KOPT-K1 (cell line): ENCODE data around the gene STK32B.
"Not testable (repeated sequence)": the region's sequence is repeated elsewhere in the genome, so short reads cannot be mapped to it uniquely, and the experiment has no call there.

ENCODE experiments used
- H3K27ac ChIP-seq: fragments of 200-600 bp; sonication (generic); 2 replicates; pipeline ENCODE4 v1.5.1; 2016; ENCODE audit warnings: antibody characterized with exemption, mild to moderate bottlenecking, low read depth, low read length; ENCODE audit not compliant: poor library complexity, severe bottlenecking
- H3K36me3 ChIP-seq: fragments of 200-600 bp; sonication (generic); 2 replicates; pipeline ENCODE4 v1.5.1; 2017; ENCODE audit warnings: antibody characterized with exemption, mild to moderate bottlenecking, low read length, moderate library complexity; ENCODE audit not compliant: insufficient read depth
- H3K9me3 ChIP-seq: fragments of 200-600 bp; sonication (generic); 2 replicates; pipeline ENCODE4 v1.5.1; 2017; ENCODE audit warnings: antibody characterized with exemption, low read length, mild to moderate bottlenecking; ENCODE audit not compliant: insufficient read depth, poor library complexity, severe bottlenecking

The STK32B gene

GRCh38 chr4:5276475-5277075 is 225.3 kb downstream of the STK32B start:
- no peaks in the 10 kb centered on the region for H3K9me3 ChIP-seq
- no peaks in the 10 kb centered on the region for H3K36me3 ChIP-seq
- no peak overlapping the region for H3K27ac ChIP-seq

GRCh38 chr4:5277079-5277478 is 225.8 kb downstream of the STK32B start:
- no peak overlapping the region for H3K27ac ChIP-seq
- H3K36me3 ChIP-seq, result no peaks in the 10 kb centered on the region
- H3K9me3 ChIP-seq, result no peaks in the 10 kb centered on the region

- H3K36me3 ChIP-seq, result no peaks in the 10 kb centered on the region
- H3K9me3 ChIP-seq, result no peaks in the 10 kb centered on the region
- no peak overlapping the region for H3K27ac ChIP-seq
Observed at GRCh38 chr4:5278213-5278612, 226.9 kb downstream of the STK32B start.

GRCh38 chr4:5280069-5280468 is 228.8 kb downstream of the STK32B start:
- H3K27ac ChIP-seq, H3K36me3 ChIP-seq, H3K9me3 ChIP-seq: not testable (repeated sequence)

GRCh38 chr4:5280828-5281227 is 229.5 kb downstream of the STK32B start:
- H3K36me3 ChIP-seq, result no peaks in the 10 kb centered on the region
- no peaks in the 10 kb centered on the region for H3K9me3 ChIP-seq
- no peak overlapping the region for H3K27ac ChIP-seq

- Histone ChIP-seq H3K36me3 (no peaks in the 10 kb centered on the region), H3K9me3 (no peaks in the 10 kb centered on the region), H3K27ac (no peak overlapping the region)
Observed at GRCh38 chr4:5283837-5284236, 232.6 kb downstream of the STK32B start.

- Histone ChIP-seq H3K36me3 (no peaks in the 10 kb centered on the region), H3K27ac (no peak overlapping the region), H3K9me3 (no peaks in the 10 kb centered on the region)
Observed at GRCh38 chr4:5284517-5284916, 233.2 kb downstream of the STK32B start.

GRCh38 chr4:5292101-5292500 is 240.8 kb downstream of the STK32B start:
- Histone ChIP-seq H3K36me3 (no peaks in the 10 kb centered on the region), H3K9me3 (no peaks in the 10 kb centered on the region), H3K27ac (no peak overlapping the region)

- H3K36me3 ChIP-seq, H3K27ac ChIP-seq, H3K9me3 ChIP-seq: not testable (repeated sequence)
Observed at GRCh38 chr4:5298000-5298787, 246.9 kb downstream of the STK32B start.

- Histone ChIP-seq H3K27ac (no peak overlapping the region), H3K36me3 (no peaks in the 10 kb centered on the region), H3K9me3 (no peaks in the 10 kb centered on the region)
Observed at GRCh38 chr4:5300283-5300682, 249.0 kb downstream of the STK32B start.

GRCh38 chr4:5307928-5308327 is 256.6 kb downstream of the STK32B start:
- Histone ChIP-seq H3K27ac (no peak overlapping the region), H3K9me3 (no peaks in the 10 kb centered on the region), H3K36me3 (no peaks in the 10 kb centered on the region)

- no peaks in the 10 kb centered on the region for H3K36me3 ChIP-seq
- no peak overlapping the region for H3K27ac ChIP-seq
- peaks cover 9% of the 10 kb centered on the region for H3K9me3 ChIP-seq
Observed at GRCh38 chr4:5322321-5322720, 271.0 kb downstream of the STK32B start.

GRCh38 chr4:5330339-5330989 is 279.2 kb downstream of the STK32B start:
- no peaks in the 10 kb centered on the region for H3K36me3 ChIP-seq
- H3K27ac ChIP-seq, result no peak overlapping the region
- H3K9me3 ChIP-seq, result peaks cover 6% of the 10 kb centered on the region

GRCh38 chr4:5337731-5338130 is 286.5 kb downstream of the STK32B start:
- Histone ChIP-seq H3K9me3 (no peaks in the 10 kb centered on the region), H3K36me3 (no peaks in the 10 kb centered on the region), H3K27ac (no peak overlapping the region)

GRCh38 chr4:5338531-5338930 is 287.3 kb downstream of the STK32B start:
- Histone ChIP-seq H3K9me3 (no peaks in the 10 kb centered on the region), H3K27ac (no peak overlapping the region), H3K36me3 (no peaks in the 10 kb centered on the region)
